Suppressor macrophage (primary cell): Measurements from ENCODE around the gene ARHGEF2.

ENCODE experiments used
- DNase-seq, 4 experiments: peaks; one replicate each; pipeline ENCODE4 v3.0.0-alpha.2; 2020 to 2022
- total RNA-seq, 17 experiments: gene quantifications; one replicate each; lab custom pipeline; 2026; ENCODE audit warnings: mixed read lengths in 6 of 17, inconsistent platforms in 3 of 17; lab: John Stamatoyannopoulos, UW

ARHGEF2 gene
- total RNA-seq, result 272 to 482 (median 369) reads per million in 17 experiments

DNA sequence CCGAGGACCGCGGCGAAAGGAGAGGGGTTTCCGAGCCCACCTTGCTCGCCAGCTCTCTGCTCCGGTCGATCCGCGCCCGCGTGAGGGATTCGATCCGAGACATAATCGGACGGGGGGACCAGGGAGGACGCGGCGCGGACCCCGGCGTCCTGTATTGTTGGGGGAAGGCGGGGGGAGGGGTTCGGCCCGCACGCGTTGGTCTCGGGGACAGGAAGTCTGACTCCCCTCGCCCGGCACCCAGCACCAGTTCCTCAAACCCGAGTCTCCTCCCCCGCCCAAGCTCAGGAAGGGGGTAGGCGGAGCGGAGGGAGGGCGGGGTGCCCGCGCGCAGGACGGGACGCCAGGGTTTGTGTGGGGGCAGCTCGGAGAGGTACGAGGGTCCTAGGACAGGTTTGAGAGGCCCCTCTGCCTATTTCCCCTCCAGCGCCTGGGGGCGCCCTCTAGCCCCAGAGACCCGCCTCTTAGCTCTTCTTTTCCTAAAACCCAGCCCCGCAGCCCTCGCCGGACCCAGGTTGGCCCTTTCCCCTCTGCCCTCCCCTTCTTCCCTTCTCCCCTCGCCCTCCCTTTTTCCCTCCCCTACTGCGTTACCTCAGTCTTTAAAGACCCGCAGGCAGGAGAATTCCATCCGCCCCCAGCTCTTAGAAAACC is at the start of gene ARHGEF2:
Gene ARHGEF2 (minus strand): TSS at position 223 of the 648 bp plus-strand sequence. CDS start 120 bp downstream, at position 103.
- DNase-seq, result peak; percentile 85 to 93 (median 91)

DNA sequence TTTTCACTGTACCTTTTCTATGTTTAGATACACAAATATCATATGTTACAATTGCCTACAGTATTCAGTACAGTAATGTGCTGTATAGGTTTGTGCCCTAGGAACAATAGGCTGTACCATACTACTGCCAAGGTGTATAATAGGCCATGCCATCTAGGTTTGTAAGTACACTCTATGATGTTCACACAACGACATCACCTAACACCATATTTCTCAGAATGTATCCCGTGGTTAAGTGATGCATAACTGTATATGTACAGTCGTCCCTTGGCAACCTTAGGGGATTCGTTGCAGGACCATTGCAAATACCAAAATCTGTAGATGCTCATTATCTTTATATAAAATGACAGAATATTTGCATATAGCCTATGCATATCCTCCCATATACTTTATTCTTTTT is 48.2 kb upstream of the ARHGEF2 start:
- DNase-seq, result no peak

DNA sequence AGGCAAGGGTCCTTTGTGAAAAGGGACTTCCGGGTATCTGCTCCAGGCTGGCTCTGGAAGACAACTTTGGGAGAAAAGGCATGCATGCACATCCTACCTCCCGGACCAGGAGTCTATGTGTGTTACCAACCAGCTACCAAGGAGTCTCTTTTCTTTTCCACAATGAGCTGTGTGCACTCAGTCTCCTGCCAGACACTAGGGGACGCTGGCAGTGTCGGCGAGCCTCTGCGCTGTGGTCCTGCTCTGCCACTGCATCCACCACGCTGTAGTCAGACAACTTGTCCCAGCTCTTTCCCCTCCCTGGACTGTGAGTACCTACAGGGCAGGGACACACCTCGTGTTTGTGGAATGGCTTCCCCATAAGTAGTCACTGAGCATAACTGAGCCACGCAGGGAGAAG is 47.5 kb upstream of the ARHGEF2 start:
- DNase-seq, result peak; percentile 53 to 78 (median 62)

DNA sequence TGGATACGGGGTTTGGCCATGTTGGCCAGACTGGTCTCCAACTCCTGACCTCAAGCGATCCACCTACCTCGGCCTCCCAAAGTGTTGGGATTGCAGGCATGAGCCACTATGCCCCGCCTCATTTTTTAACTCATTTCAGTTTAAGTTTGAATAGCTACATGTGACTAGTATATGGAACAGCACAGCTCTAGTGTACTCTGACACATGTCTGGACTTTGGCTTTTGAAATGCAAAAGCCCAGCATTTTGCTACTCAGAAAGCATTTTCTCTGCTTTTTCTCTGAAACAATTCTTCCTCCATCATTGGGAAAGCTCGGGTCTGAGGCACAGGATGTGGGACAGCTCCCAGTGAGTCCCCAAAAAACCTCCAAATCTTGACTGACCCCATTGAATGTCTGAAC is 46.5 kb upstream of the ARHGEF2 start:
- no peak for DNase-seq

DNA sequence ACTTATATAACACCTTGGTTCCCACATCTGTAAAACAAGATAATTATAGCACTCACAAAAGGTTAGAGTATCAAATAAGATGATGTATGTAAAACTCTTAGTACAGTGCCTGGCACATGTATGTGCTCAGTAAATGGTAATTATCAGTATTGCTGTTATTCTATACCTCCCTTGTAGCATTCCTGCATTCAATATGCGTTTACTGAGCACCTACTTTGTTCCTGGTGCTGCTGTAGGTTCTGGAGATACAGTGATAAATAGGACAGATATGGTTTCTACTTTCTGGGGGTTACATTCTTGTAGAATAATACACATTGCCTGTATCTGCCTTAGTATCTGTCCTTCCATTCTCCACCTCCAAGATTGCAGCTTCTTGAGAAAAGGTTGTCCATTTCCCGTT is 43.6 kb upstream of the ARHGEF2 start:
- no peak for DNase-seq

DNA sequence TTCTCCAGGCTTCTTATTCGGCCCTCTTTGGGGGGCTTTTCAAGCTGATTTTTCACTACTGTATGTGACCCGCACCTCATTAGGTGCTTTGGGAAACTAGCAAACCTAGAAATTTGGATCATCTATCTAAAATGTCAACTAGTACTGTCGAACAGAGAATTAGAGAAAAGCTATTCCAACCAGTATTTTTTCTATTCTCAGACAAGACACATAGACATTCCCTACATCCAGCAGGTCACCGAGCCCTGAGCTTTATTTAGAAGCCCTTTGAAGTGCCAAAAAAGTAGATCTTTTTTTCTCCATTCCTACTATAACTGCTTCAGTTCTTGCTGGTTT is 42.7 kb upstream of the ARHGEF2 start:
- no peak for DNase-seq

DNA sequence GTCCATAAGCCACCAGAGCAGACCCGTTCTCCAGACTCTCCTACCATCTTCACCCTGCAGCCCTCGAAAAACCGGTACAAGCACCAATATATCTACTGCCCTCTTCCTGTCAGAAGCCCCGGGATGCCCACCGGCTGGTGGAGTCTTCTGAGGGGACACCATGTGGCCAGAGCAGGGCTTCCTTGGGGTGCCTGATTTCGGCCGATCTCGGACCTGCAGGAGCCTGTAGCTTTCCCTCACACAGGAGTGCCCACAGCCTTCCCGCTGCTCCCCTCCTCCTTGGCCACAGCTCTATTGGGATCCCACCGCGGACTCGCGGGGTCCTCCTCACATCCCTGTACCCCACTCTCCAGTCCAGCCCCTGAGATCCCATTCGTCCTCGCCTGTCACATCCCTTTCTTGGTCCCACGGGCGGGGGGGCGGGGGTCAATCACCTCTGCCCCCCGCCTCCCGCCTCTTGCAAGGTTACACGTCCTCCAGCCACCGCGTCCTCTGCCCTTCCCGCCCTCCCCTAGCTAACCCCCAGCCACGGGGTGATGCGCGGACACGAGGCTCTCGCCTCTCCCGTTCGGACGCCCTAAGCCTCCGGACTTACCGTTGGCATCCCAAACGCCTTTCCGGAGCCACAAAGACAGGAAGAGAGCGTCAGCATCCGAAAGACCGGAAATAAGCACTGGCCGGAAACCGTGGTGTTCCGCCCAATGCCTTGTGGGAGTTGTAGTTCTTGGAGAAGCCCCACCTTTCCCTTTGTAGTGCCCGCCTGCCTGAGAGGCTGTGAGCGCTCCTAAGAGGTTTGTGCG is 42.1 kb upstream of the ARHGEF2 start, which contains the start of gene SSR2:
Gene SSR2 (minus strand): TSS at position 659 of the 800 bp plus-strand sequence. CDS start 784 bp downstream, outside the sequence.
- peak; percentile 89 to 94 (median 94) for DNase-seq

DNA sequence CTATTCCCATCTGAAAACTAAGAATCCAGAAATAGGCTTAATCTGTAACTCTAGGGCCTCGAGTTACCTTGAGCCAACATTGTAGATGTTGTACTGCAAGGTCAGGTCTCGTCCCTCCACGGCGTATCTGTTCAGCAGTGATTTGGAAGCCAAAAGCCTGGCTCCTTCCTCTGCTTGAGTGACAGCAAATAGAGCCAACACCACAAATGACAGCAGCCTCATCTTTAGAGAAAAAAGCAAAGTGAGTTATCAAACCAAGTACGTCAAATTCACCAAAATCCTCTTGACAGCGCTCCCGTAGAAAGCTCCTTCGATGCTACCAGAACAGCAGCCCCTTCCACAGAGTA is 41.6 kb upstream of the ARHGEF2 start:
- DNase-seq, result no peak

DNA sequence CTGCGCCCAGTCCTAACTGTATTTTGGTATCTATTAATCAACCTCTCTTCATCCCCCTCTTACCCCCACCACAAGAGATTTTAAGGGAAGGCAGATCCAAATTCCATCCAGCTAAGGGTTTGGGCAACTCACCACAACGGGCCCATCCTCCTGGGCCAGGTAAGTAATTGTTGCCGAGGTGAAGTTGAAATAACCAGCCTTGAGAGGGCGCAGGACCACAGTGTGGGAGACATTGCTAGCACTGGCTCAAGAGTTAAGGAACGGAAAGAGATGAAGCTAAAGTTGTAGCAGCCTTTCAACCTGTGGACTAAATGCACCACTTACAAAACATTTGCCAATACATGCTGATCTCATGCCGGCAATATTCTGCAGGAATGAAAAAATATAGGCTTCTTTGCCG is 36.5 kb upstream of the ARHGEF2 start:
- DNase-seq, result no peak

DNA sequence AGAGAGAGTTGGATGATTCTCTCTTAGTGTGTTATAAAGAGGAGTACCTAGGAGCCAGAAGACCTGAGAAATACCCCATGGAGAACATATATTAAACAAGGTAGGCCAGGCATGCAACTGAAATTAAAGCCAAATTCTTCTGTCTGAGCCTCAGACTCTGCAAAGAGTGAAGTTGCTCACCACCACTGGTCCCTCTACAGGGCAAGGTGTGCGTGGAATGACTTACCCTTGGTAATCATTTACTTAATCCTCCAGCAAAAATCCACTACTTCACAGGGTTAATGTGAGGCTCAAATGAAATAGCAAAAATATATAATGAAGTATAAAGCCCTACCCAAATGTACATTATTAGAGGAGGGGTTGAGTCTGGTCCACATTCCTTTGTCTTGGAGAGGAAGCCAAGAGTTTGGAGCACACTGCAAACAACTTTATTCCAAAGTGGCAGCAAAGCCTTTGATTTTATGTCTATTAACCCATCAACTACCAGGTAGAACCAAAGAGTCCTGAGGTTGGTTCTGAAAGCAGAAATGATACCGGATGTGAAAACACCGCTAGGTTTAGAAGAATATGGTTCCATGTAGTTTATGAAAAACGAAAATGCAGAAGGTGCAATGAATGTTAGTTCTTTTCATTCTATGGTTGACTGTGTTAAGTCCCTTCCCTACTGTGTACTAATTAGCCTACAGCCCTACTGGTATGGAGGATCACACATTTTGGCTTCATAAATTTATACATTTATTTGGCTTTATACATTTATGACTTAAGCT is 33.9 kb upstream of the ARHGEF2 start:
- DNase-seq, result no peak

DNA sequence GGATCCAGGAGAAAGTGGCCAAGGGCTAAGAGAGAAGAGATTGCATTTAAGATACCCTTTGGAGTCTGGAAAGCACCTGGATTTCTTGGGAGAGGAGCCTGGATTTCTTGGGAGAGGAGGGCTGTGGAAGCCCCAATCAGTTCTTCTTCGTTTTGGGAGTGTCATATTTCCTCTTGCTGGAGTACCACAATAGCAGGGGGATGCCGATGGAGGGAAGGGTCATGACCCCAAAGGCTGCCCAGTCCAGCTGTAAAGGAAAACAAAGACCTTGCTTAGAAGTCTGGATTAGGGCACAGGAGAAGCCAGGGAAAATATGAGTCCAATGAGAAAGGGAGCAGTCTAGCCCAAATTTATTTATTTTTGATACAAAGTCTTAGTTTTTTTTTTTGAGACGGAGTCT is 31.1 kb upstream of the ARHGEF2 start:
- no peak for DNase-seq

DNA sequence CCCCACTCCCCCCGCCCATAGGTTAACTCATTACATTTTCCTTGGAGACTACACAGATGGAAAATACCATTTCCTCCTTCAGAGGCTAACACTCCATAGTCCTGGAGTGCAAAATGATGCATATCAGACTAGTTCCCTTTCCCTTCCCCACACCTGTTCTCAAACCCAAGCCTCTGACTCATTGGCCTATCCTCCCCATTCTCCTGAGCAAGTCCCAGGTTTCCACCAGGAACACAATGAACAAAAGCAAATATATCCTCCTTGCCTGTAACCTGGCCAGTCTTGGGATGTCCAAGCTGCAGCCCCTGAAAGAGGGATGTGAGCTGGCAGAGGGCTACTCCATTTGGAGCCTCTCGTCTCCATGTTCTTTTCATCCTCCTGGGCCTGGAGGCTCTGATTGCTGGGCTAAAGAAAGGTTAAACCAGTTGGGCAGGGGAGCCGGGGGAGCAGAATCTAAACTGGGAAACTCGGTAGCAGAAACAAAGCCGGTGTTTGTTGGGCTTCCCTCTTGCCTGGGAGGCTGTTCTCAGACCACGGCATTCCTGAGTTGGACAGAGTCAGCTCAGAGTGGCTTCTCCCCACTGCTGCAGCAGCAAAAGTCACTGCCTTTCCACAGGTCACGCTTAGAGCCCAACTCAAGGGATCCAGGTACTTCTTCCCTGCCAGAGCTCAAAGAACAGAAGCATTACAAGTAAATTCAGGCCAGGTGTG is 28.5 kb upstream of the ARHGEF2 start:
- DNase-seq, result no peak

DNA sequence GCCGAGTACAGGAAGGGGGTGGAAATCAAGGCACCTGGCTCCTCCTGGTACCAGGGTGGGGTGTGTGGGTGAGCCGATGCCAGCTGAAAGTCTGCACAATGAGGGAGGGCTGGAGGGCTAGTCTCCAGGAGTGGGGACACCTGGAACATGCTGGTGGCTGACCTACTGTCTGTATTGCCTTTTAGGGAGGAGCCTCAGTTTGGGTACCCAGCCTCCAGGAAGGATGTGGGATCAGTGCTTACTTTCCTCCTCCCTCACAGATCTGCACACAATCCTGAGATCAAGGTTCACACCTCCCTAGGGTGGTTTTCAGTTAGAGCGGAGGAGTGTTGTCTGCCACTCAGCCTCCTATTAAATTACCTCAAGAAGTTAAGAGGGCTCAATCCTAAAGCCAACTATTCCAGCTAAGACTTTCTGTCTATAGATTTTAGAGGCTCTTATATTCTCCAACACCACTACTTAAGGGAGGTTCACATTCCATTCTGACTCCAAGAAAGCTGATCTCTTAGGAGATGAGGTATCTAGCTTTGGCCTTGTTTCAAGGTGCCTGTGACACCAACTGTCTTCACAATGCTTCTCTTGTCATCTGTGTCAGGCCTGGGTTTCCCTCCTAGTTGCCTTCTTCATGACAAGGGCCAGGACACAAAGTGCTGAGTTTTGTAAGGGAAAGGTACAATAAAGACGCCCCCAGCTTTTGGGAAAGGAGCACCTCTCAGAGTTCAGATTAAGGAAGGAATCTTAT is 26.7 kb upstream of the ARHGEF2 start:
- no peak for DNase-seq

DNA sequence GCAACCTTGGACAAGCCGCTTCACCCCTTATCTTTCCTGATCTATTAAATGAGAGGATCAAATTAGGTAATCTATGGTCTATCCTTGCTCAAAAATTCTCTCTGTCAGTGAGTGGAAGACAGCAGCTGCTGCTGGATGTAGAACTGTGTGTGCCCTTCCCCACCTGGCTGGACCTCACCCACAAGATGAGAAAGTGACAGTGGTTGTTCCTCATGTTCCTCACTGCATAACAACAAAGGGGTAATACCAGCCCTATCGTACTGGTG is 25.5 kb upstream of the ARHGEF2 start:
- no peak for DNase-seq

DNA sequence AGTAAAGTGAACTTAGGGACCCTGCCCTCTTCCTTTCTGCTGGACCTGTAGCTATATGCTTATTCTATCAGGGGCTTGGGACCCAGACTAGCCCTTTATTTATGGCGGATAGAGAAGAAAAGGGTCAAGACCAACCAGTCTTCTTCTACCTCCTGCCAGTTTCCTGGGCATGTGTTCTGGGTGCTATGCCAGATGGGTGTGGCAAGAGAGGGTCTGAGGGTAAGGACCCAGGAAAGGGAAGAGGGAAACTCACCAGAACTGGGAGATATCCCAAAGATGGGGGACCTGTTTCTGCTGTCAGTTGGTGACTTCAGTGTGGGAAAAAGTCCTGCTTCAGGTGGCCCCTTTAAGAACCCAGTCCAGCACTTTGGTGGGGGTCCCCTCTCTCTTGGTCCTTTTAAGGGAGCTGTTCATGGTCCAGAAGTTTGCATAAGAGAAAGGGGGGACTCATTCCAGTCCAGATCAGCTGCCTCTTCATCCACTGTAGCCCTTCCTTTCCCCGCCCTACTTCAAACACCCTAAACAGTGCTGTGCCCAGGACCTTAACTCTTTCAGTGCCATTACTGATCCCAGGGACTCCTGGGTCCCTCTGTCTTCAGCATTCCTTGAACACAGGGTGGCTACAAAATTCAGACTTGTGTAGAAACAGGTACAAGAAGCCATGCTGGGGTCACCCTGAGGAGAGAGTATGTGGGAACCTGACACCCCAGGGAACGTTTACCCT is 24.0 kb upstream of the ARHGEF2 start:
- no peak for DNase-seq

DNA sequence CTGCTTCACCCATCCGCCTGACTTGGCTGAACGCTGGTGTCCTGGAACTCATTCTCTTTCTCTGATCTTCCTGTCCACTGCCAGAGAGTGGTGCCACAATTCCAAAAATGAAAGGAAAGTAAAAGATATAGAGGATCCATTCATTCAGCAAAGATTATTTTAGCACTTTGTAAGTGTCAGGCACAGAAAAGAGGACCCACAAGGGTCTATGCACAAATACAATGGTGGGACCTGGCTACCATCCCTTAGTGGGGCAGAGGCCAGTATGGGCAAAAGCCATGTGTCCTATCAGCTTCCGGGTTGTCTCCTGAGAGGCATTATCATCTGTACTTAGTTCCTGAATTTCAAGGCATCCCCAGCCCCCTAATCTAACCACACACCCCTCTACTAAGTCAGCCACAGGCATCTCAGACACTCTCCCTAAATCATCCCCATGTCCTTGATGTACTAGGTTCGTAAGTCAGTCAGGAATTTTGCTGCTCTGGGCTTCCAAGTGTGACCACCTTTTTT is 23.4 kb upstream of the ARHGEF2 start:
- peak in 1 of 4 experiments; percentile 31 for DNase-seq

DNA sequence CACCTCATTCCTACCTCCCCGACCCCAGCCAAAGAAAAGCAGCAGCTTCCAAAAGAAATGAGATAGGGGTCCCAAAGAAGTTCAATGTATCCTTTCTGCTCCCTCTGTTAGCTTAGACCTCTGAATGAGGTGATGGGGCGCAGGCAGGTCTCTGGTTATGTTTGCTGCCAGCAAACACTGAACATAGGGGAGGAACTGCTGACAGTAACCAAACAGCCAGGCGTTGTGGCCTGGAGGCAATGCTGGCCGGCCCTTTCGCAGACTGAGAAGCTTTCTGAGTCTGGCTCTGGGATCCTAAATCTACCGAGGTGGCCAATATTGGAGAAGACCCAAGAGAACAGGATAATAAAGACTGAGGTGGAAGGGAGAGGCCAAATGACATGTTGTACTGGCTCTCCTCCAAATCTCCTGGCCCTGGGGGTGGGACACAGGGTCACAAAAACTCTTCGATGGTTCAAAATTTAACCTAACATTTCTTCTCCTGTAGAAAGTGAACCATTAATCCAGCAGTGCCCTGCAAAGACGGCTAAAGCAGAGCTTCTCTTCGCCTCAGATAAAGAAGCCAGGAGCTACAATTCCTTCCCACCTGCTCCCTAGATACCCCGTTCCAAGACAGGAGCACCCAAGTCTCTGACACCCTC is 22.8 kb upstream of the ARHGEF2 start:
- no peak for DNase-seq

DNA sequence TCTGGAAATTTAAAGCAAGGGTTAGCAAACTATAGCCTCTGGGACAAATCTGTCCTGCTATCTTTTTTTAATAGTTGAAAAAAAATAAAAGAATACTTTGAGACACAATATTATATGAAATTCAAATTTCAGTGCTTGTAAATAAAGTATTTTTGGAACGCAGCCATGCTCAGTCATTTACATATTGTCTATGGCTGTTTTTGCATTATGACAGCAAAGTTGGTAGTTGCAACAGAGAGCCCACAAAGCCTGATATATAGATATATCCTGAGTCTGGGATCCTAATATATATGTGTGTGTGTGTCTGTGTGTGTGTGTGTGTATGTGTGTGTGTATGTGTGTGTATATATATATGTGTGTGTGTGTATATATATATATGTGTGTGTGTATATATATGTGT is 21.6 kb upstream of the ARHGEF2 start:
- no peak for DNase-seq

DNA sequence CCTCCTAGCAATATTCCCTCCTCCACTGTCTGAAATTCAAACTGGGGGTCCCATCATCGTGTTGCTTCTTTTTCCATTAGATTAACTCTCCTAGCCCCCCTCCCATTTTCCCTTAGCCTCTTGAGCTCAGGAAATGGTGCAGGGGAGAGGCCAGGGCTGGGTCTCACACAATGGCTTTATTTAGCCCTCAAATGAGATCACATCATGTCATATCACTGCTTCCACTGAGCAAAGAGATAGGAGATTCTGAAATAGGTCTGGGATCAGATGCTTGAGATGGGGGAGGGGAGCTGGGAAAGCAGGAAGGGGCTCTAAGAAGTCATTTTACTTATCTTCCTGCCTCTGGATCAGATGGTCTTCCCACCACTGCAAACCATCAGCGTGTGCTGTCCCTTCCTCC is 17.8 kb upstream of the ARHGEF2 start:
- DNase-seq, result no peak

DNA sequence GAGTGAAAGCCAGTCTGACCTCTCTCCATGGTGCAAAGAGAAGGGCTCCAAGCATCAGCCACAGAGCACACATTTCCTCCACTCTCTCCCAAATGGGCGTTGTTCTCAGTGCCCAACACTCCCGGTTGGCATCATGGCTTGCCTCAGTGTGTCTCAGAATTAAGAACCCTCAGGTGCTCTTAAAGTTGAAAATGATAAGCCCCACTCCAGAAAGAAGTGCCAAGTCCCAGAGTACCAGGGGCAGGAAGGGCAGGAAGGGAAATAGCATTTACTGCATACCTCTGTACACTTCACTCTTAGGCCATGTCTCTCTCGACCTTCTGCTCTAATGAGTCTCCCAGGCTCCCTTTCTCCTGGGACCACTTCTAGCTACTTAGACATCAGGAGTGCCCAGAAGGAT is 15.2 kb upstream of the ARHGEF2 start:
- no peak for DNase-seq
